ENCODE measurements around the gene C1orf167. TPM values are rescaled to one million over a fixed set of nuclear protein-coding genes. Genes with fewer than 3 reads are reported as not detected.

C1orf167 gene
- total and polyA plus RNA-seq, 3 donors from 2014 or later = 26.0 to 64.2 (median 34.5) TPM

- WGBS, 2 donors = 24 to 34% methylated on average over 3 to 4 of the region's 4 CpGs
- H3K9me3 ChIP-seq = no peaks in the 10 kb centered on the region
- H3K4me3 ChIP-seq = peak overlapping the region; percentile 83 to 87
- intact Hi-C loops (cut with DNase I; ENCODE audit: low total_unique reads) = loop anchor here (10.0 kb wide), 1 partner anchor 69 kb away; the partner anchor contains the start of genes CLCN6 and MTHFR
- no peak for DNase-seq
- no peaks in the 10 kb centered on the region for H3K36me3 ChIP-seq (ENCODE audit: low read depth, missing control alignments)
- TF ChIP-seq, protein P1, sequence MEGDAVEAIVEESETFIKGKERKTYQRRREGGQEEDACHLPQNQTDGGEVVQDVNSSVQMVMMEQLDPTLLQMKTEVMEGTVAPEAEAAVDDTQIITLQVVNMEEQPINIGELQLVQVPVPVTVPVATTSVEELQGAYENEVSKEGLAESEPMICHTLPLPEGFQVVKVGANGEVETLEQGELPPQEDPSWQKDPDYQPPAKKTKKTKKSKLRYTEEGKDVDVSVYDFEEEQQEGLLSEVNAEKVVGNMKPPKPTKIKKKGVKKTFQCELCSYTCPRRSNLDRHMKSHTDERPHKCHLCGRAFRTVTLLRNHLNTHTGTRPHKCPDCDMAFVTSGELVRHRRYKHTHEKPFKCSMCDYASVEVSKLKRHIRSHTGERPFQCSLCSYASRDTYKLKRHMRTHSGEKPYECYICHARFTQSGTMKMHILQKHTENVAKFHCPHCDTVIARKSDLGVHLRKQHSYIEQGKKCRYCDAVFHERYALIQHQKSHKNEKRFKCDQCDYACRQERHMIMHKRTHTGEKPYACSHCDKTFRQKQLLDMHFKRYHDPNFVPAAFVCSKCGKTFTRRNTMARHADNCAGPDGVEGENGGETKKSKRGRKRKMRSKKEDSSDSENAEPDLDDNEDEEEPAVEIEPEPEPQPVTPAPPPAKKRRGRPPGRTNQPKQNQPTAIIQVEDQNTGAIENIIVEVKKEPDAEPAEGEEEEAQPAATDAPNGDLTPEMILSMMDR (IDR thresholded peaks at IDR 0.05) = no peak
- H3K4me1 ChIP-seq = peaks cover 41% of the 10 kb centered on the region
- no peaks in the 10 kb centered on the region for H3K27me3 ChIP-seq
- peak overlapping the region in 1 of 2 donors; percentile 90 for H3K27ac ChIP-seq
Observed at GRCh38 chr1:11735531-11735853, 26.5 kb upstream of the C1orf167 start.

DNA sequence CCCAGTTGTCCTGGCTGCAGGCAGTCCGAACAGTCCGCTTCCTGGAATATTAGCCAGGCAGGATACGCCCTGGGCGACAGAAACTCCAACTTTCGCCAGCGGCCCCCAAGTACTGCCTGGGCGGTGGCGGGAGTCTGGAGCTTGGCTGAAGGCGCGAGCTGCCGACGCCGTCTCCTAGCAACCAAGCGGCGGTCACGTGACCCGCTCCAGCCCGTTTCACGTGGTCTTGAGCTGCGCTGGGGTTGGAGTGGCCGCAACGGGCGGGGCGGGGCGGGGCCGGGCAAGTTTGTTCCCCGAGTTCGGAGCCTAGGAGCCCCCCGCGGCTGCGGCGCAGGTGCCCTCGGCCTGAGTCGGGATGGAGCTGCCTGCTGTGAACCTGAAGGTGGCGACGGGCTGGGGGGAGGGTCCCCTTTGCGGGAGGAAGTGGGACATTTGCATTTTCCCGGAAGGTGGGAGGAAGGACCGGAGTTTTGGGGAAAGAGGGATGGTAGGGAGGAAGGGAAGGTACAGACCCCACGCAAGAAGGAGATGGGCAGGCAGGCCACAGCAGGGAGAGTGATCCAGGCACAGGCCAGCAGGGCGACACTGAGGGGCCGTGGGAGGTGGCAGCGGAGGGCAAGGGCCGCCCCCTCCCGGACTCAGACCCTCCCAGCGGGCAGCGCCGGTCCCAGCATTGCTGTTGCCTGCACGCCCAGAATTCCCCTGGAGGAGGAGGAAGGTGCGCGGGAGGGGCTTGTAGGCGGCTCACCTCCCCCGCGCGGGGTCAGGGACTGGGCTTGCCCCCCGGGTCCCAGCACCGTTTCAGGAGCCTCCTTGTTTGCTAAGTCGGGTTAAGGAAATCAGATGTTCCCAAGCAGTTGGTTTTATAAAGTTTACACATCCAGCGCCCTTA lies 25.9 kb upstream of the C1orf167 start, which contains the start of gene AGTRAP:
Gene AGTRAP (plus strand): TSS at position 283 of the 892 bp plus-strand sequence. CDS start 73 bp downstream, at position 356.
- Histone ChIP-seq H3K36me3 (ENCODE audit: low read depth, missing control alignments) (no peaks in the 10 kb centered on the region), H3K4me1 (peaks cover 35% of the 10 kb centered on the region), H3K4me3 (peak within 1 kb of the TSS; percentile 83 to 87), H3K27me3 (no peaks in the 10 kb centered on the region), H3K9me3 (no peaks in the 10 kb centered on the region), H3K27ac (peak within 1 kb of the TSS; percentile 74 to 90)
- intact Hi-C loops (cut with DNase I; ENCODE audit: low total_unique reads) = loop anchor here (10.0 kb wide), 1 partner anchor 69 kb away; the partner anchor contains the start of genes CLCN6 and MTHFR
- 0 to 1% methylated on average over 31 to 57 of the region's 59 CpGs for WGBS, 2 donors
- no peak for TF ChIP-seq POLR2A (IDR thresholded peaks at IDR 0.05)
- TF ChIP-seq, protein P1 (IDR thresholded peaks at IDR 0.05) = no peak
- DNase-seq = peak; percentile 97

DNA sequence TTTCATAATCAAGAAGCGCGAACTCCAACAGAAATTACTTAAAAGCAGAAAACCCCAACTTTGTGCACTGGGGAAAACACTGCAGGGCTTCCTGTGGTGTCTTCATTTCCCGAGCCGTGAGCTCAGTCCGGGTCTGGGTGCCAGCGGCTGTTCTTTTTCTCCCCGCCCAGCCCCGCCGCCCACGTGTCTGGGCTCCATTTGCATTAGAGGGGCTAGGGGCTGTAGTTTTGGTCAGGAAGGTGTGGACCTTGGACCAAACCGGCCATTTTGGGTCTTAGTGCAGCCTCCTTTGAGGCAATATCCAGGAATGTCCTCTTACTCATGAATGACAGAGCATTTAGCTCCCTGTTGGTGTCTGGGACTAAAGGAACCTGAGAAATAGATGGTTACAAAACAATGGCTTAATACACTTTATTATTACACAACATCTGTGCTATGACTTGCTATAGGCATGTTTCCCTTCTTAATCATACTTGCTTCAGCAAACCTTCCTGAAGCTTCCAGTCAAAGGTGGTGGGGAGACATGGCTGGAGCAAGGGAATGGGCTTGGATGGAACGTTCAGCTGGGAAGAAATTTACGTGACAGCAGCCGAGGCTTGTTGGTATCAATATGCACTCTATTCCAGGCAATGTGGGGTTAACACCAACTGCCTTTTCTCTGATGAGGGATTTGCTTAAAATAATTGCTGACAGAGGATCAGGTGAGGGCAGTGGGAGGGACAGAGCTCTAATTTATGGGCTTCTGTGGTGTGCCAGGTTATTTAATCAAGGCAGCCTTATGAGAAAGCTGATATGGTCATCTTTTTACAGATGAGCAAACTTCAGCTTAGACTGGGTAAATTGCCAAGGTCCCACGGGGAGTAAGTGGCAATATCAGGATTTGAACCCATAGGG lies 25.0 kb upstream of the C1orf167 start:
- WGBS, 2 donors = 10 to 11% methylated on average over 15 of the region's 15 CpGs
- no peak for TF ChIP-seq POLR2A (IDR thresholded peaks at IDR 0.05)
- TF ChIP-seq, protein P1 (IDR thresholded peaks at IDR 0.05) = no peak
- DNase-seq = peak; percentile 47
- Histone ChIP-seq H3K4me1 (peaks cover 28% of the 10 kb centered on the region), H3K36me3 (ENCODE audit: low read depth, missing control alignments) (no peaks in the 10 kb centered on the region), H3K4me3 (peak overlapping the region; percentile 83 to 87), H3K9me3 (no peaks in the 10 kb centered on the region), H3K27me3 (no peaks in the 10 kb centered on the region), H3K27ac (peak overlapping the region; percentile 74 to 90)
- intact Hi-C loops (cut with DNase I; ENCODE audit: low total_unique reads) = loop anchor here (10.0 kb wide), 1 partner anchor 68 kb away; the partner anchor contains the start of genes CLCN6 and MTHFR

DNA sequence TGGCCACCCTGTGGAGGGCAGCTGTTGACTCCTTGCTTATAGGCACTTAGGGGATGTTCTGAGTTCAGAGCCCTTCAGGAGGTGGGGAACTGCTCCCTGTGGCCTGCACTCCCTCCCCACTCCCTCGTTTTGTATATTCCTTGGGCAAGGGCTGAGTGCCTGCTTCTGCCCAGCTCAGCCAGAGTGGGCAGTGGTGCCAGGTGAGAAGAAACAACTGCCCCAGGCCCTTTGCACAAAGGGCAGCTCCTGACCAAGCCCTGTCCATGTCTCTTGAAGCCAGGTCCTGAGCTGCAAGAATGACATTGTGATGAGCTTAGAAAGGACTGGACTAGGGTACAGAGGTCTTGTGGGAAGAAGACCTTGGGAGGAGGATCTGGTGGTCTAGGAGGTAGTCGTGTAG lies 23.9 kb upstream of the C1orf167 start:
- Histone ChIP-seq H3K36me3 (ENCODE audit: low read depth, missing control alignments) (no peaks in the 10 kb centered on the region), H3K4me1 (peaks cover 18% of the 10 kb centered on the region), H3K9me3 (no peaks in the 10 kb centered on the region), H3K27ac (no peak overlapping the region), H3K27me3 (no peaks in the 10 kb centered on the region), H3K4me3 (no peak overlapping the region)
- no peak for DNase-seq
- 65 to 86% methylated on average over 2 of the region's 2 CpGs for WGBS, 2 donors
- intact Hi-C loops (cut with DNase I; ENCODE audit: low total_unique reads) = loop anchor here (10.0 kb wide), 1 partner anchor 67 kb away; the partner anchor contains the start of genes CLCN6 and MTHFR
- TF ChIP-seq, protein P1 (IDR thresholded peaks at IDR 0.05) = no peak
- no peak for TF ChIP-seq POLR2A (IDR thresholded peaks at IDR 0.05)

All from testis (tissue), 3 donors.